HL-60/S4 treated with phorbol 12-myristate 13-acetate at 8.2 ng/mL for 4 days and 3 days (cell line): ENCODE data around the gene TCF23.
"Not testable (repeated sequence)": the region's sequence is repeated elsewhere in the genome, so short reads cannot be mapped to it uniquely, and the experiment has no call there.

Experiments
- in situ Hi-C: fragments of 300-500 bp; cut with MboI; formaldehyde crosslinking; loops from 2 replicates; pipeline ENCODE4 v1.15.0; 2022; ENCODE audit warnings: low sequenced_read_pairs

The TCF23 gene

GRCh38 chr2:27184115-27184514, 35.3 kb downstream of the TCF23 start:
- in situ Hi-C loops: no loop called here

- in situ Hi-C loops: no loop called here
Observed at GRCh38 chr2:27185331-27186026, 36.7 kb downstream of the TCF23 start.

GRCh38 chr2:27186613-27187345, 38.0 kb downstream of the TCF23 start:
- in situ Hi-C loops: no loop called here

- in situ Hi-C loops: no loop called here
Observed at GRCh38 chr2:27189989-27190388, 41.2 kb downstream of the TCF23 start.

GRCh38 chr2:27191070-27191829, 42.4 kb downstream of the TCF23 start:
- in situ Hi-C loops: no loop called here

GRCh38 chr2:27194538-27195354, 45.9 kb downstream of the TCF23 start:
- in situ Hi-C loops: no loop called here

- in situ Hi-C loops: not testable (repeated sequence)
Observed at GRCh38 chr2:27195799-27196198, 47.0 kb downstream of the TCF23 start.

GRCh38 chr2:27198068-27198467, 49.3 kb downstream of the TCF23 start:
- in situ Hi-C loops: not testable (repeated sequence)

GRCh38 chr2:27198627-27199026, 49.8 kb downstream of the TCF23 start:
- in situ Hi-C loops: no loop called here

GRCh38 chr2:27199241-27199640, 50.4 kb downstream of the TCF23 start:
- in situ Hi-C loops: no loop called here

- in situ Hi-C loops: no loop called here
Observed at GRCh38 chr2:27201675-27202074, 52.9 kb downstream of the TCF23 start.

- in situ Hi-C loops: no loop called here
Observed at GRCh38 chr2:27202854-27203253, 54.0 kb downstream of the TCF23 start.

GRCh38 chr2:27203741-27204140, 54.9 kb downstream of the TCF23 start:
- in situ Hi-C loops: no loop called here

- in situ Hi-C loops: no loop called here
Observed at GRCh38 chr2:27204566-27204965, 55.8 kb downstream of the TCF23 start.

- in situ Hi-C loops: no loop called here
Observed at GRCh38 chr2:27205206-27205605, 56.4 kb downstream of the TCF23 start.

- in situ Hi-C loops: no loop called here
Observed at GRCh38 chr2:27206346-27206745, 57.5 kb downstream of the TCF23 start.
